Activated naive CD8-positive, alpha-beta T cell treated with anti-CD3 and anti-CD28 coated beads for 36 hours (primary cell): ENCODE results near the gene TMC1. TPM values are rescaled to one million over a fixed set of nuclear protein-coding genes. Genes with fewer than 3 reads are reported as not detected.

Experiments
- DNase-seq: peaks from one replicate; pipeline ENCODE4 v3.0.0; 2021
- H3K27ac Mint-ChIP-seq: one replicate; pipeline ENCODE4 v1.8.0; 2022; ENCODE audit warnings: mild to moderate bottlenecking, moderate library complexity, mixed read lengths
- H3K27me3 Mint-ChIP-seq: one replicate; pipeline ENCODE4 v1.8.0; 2022; ENCODE audit warnings: mild to moderate bottlenecking, mixed read lengths
- H3K36me3 Mint-ChIP-seq: one replicate; pipeline ENCODE4 v1.8.0; 2021; ENCODE audit warnings: mild to moderate bottlenecking, mixed read lengths
- H3K4me1 Mint-ChIP-seq: one replicate; pipeline ENCODE4 v1.8.0; 2021; ENCODE audit warnings: mixed read lengths
- H3K4me3 Mint-ChIP-seq: one replicate; pipeline ENCODE4 v1.8.0; 2022; ENCODE audit warnings: mild to moderate bottlenecking, moderate library complexity, mixed read lengths
- H3K9me3 Mint-ChIP-seq: one replicate; pipeline ENCODE4 v1.8.0; 2022; ENCODE audit warnings: mixed read lengths
- total RNA-seq, 2 experiments: library from RNA; stranded (reverse); gene quantifications; one replicate each; pipeline ENCODE4 v1.2.3, GENCODE V29; 2021

Gene TMC1
- total RNA-seq, 2 experiments from 2014 or later, result not detected

DNA sequence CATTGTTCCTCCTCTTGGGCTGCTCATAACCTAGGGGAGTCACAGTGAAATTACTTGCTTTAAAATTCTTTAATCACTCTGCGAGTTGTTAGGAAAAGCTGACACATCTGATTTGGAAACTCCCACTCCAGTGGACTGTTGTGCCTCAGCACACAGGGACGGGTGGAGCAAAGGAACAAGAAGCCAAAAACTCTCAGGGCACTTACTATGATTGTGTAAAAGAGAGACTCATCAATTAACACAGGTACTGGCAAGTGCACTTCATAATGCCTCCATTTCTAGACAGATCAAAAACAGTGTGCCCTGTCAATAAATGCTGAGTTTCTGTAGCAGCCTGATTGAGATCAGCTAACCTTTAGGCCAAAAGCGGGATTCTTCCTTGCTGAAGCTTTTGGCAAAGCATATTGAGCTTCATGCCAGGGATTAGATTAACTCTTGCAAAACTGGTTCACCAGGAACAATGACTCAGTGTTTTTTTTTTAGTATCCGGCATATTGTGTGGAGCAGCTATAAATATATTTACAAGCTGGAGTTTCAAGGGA lies 55.9 kb downstream of the TMC1 start:
- no peaks in the 10 kb centered on the region for H3K9me3 Mint-ChIP-seq
- no peak overlapping the region for H3K4me3 Mint-ChIP-seq

GRCh38 chr9:72579190-72579589 lies 57.8 kb downstream of the TMC1 start:
- no peaks in the 10 kb centered on the region for H3K27me3 Mint-ChIP-seq
- no peak overlapping the region for H3K4me3 Mint-ChIP-seq
- peaks cover 14% of the 10 kb centered on the region for H3K4me1 Mint-ChIP-seq
- H3K36me3 Mint-ChIP-seq, result no peaks in the 10 kb centered on the region
- DNase-seq, result no peak
- H3K27ac Mint-ChIP-seq, result no peak overlapping the region
- no peaks in the 10 kb centered on the region for H3K9me3 Mint-ChIP-seq

More for the DNA sequence above, 55.9 kb downstream of the TMC1 start:
- Mint-ChIP-seq H3K36me3 (no peaks in the 10 kb centered on the region), H3K27ac (no peak overlapping the region), H3K27me3 (no peaks in the 10 kb centered on the region), H3K4me1 (peaks cover 8% of the 10 kb centered on the region)
- no peak for DNase-seq

DNA sequence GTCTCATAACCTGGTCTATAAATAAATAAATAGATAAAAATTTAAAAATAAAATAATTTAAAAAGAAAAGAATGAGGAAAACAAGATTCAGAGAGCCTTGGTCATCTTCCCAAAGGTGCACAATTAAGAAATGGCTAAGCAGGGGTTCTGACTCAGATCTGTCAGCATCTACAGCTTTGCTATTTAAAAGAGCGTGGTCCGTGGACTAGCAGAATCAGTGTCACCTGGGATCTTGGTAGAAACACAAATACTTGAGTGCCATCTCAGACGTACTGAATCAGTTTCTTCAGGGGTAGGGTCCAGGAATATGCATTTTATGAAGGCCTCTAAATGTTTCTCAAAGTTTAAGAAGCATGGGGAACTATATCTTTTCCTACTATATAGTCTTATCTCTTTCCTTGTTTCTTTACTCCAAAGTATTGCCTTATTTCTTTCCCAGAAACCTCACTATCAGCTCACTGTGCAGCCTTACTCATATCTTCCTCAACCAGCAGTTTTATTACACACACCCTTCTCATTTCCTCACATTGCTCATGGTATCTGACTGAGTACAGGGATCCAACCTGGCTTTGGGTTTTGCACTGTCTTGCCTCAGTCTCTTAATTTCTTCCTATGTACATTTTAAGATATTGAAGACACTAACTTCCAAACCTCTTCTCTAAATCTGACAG lies 58.6 kb downstream of the TMC1 start:
- Mint-ChIP-seq H3K27me3 (no peaks in the 10 kb centered on the region), H3K4me1 (peaks cover 9% of the 10 kb centered on the region), H3K36me3 (no peaks in the 10 kb centered on the region), H3K27ac (no peak overlapping the region), H3K9me3 (no peaks in the 10 kb centered on the region), H3K4me3 (no peak overlapping the region)
- DNase-seq, result no peak

GRCh38 chr9:72581694-72582093 lies 60.3 kb downstream of the TMC1 start:
- Mint-ChIP-seq H3K4me3 (no peak overlapping the region), H3K36me3 (no peaks in the 10 kb centered on the region), H3K9me3 (no peaks in the 10 kb centered on the region), H3K4me1 (peaks cover 16% of the 10 kb centered on the region), H3K27me3 (no peaks in the 10 kb centered on the region), H3K27ac (no peak overlapping the region)
- no peak for DNase-seq

GRCh38 chr9:72583370-72583769 lies 62.0 kb downstream of the TMC1 start:
- H3K36me3 Mint-ChIP-seq, result no peaks in the 10 kb centered on the region
- H3K9me3 Mint-ChIP-seq, result no peaks in the 10 kb centered on the region
- H3K27ac Mint-ChIP-seq, result no peak overlapping the region
- H3K4me3 Mint-ChIP-seq, result no peak overlapping the region
- peaks cover 17% of the 10 kb centered on the region for H3K4me1 Mint-ChIP-seq
- DNase-seq, result no peak
- H3K27me3 Mint-ChIP-seq, result no peaks in the 10 kb centered on the region

DNA sequence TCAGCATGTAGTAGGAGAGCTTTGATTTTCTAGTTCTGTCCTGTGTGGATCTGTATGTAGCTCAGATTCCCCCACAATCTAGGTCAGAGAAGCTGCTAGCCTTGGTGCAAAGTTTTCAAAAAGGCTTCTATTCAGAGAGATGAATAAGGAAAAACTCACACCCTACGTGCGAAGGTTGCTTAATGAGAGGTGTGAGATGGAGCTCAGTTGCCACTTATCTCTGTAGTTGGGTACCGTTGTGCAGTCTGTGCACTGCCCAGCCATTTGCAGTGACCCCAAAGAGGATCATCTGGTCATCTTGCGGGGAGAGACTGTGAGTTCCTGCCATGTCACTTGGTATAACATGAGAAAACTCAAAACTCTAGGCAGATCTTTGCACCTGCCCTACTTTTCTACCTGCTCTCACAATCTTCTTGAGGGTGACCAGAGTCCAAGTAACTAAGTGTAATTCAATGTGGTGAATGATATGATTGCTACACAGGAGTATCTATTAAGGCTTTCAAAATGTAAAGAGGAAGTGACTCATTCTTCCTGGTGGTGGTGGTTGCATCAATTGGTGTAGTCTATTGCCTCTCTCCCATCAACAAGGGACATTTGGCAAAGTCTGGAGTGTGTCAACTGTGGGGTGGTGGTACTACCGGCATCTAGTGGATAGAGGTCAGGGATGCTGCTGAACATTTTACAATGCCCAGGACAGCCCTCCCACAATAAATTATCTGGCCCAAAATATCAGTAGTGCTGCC lies 65.2 kb downstream of the TMC1 start:
- Mint-ChIP-seq H3K27ac (peak overlapping the region; percentile 50), H3K36me3 (no peaks in the 10 kb centered on the region), H3K9me3 (no peaks in the 10 kb centered on the region), H3K4me3 (no peak overlapping the region), H3K4me1 (peaks cover 31% of the 10 kb centered on the region), H3K27me3 (no peaks in the 10 kb centered on the region)
- DNase-seq, result no peak

DNA sequence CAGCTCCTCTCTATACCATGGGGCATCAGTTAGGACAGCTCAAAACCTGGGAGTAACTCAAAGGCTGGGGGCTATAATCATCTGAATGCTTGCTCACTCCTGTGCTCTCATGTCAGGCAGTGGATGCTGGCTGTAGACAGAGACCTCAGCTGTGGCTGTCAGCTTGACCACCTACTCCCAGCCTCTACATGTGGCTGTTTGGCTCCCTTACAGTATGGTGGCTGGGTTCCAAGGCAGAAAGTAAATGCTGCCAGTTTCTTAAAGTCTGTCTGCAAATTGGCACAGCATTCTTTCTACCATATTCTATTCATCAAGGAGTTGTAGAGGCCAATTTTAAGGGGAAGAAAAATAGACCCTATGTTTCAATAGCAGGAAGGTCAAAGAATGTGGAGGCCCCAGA lies 66.9 kb downstream of the TMC1 start:
- no peak for DNase-seq
- Mint-ChIP-seq H3K27me3 (peaks cover 8% of the 10 kb centered on the region), H3K36me3 (no peaks in the 10 kb centered on the region), H3K9me3 (no peaks in the 10 kb centered on the region), H3K4me1 (peaks cover 29% of the 10 kb centered on the region), H3K4me3 (no peak overlapping the region), H3K27ac (no peak overlapping the region)

- peak overlapping the region; percentile 84 for H3K27ac Mint-ChIP-seq
- peaks cover 10% of the 10 kb centered on the region for H3K27me3 Mint-ChIP-seq
- H3K4me3 Mint-ChIP-seq, result peak overlapping the region; percentile 57
Observed at GRCh38 chr9:72589667-72590521, 68.5 kb downstream of the TMC1 start.

GRCh38 chr9:72590824-72591223 lies 69.4 kb downstream of the TMC1 start:
- Mint-ChIP-seq H3K27me3 (peaks cover 11% of the 10 kb centered on the region), H3K4me1 (peaks cover 29% of the 10 kb centered on the region), H3K27ac (no peak overlapping the region), H3K4me3 (no peak overlapping the region), H3K9me3 (no peaks in the 10 kb centered on the region), H3K36me3 (no peaks in the 10 kb centered on the region)
- DNase-seq, result no peak

More at GRCh38 chr9:72589667-72590521, 68.5 kb downstream of the TMC1 start:
- no peak for DNase-seq
- peaks cover 29% of the 10 kb centered on the region for H3K4me1 Mint-ChIP-seq
- no peaks in the 10 kb centered on the region for H3K36me3 Mint-ChIP-seq
- H3K9me3 Mint-ChIP-seq, result no peaks in the 10 kb centered on the region

DNA sequence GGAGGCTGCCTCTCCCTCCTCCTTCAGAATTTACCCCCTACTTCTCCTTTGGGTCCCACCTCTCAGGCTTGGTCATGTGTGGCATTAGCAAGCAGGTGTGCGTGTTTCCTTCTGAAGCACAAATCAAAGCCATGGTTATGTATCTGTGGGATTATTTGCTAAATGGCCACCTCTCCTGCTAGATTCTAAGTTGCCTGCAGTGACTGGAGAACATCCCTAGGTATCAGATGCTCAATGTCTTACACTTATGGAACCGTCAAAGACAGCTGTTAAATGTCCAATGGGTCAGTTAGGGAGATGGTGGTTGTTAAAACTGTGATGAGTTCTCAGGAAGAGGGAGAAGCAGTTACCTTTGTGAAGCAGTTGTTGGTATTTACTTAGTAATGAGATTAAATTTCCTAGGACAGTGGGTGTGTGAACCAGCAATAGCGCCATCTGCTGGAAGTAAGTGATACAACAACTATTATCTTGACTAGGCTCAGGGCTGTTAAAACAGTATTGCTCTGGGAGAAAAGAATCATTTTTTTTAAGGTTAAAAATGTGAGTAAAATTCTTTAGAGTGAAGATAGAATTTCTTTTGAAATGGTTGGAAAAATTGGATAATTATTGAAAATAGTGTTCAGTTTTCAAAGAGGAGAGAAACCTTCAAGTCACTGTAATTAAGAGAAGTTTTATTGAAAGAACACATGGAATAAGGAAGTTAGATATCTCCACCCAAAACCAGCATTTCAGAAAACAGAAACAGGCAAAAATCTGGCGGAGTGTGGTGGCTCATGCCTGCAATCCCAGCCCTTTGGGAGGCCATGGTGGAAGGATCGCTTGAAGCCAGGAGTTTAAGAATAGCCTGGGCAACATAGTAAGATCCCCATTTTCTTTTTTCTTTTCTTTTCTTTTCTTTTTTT lies 71.3 kb downstream of the TMC1 start:
- Mint-ChIP-seq H3K27ac (no peak overlapping the region), H3K36me3 (no peaks in the 10 kb centered on the region), H3K9me3 (no peaks in the 10 kb centered on the region), H3K4me3 (no peak overlapping the region), H3K4me1 (peaks cover 24% of the 10 kb centered on the region), H3K27me3 (peaks cover 11% of the 10 kb centered on the region)
- no peak for DNase-seq

- DNase-seq, result no peak
Observed at GRCh38 chr9:72596451-72597180, 75.2 kb downstream of the TMC1 start.

GRCh38 chr9:72597181-72597517 lies 75.7 kb downstream of the TMC1 start:
- DNase-seq, result no peak
- no peak overlapping the region for H3K27ac Mint-ChIP-seq
- H3K36me3 Mint-ChIP-seq, result no peaks in the 10 kb centered on the region
- H3K9me3 Mint-ChIP-seq, result no peaks in the 10 kb centered on the region
- H3K4me1 Mint-ChIP-seq, result peaks cover 8% of the 10 kb centered on the region
- no peak overlapping the region for H3K4me3 Mint-ChIP-seq
- H3K27me3 Mint-ChIP-seq, result peaks cover 10% of the 10 kb centered on the region

More at GRCh38 chr9:72596451-72597180, 75.2 kb downstream of the TMC1 start:
- Mint-ChIP-seq H3K27me3 (peaks cover 11% of the 10 kb centered on the region), H3K4me3 (no peak overlapping the region), H3K4me1 (peaks cover 9% of the 10 kb centered on the region), H3K9me3 (no peaks in the 10 kb centered on the region), H3K36me3 (no peaks in the 10 kb centered on the region), H3K27ac (no peak overlapping the region)

DNA sequence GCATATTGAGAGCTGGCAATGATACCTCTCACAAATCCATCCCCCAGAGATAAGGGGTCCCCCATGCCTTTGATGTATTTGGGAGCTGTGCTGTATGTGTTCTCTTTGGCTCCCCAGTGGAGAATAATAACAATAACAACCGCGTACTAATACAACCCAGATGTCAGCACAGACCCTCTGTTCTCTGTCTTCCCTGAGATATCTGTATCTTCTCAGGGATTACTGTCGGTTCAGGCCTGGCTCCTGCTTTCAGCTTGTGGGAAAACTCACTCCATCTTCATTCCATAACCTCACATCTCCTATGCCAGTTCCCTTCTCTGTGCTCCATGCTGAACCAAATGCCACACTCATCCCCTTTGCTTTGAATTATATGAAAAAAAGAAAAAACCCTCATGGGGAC lies 76.2 kb downstream of the TMC1 start:
- H3K36me3 Mint-ChIP-seq, result no peaks in the 10 kb centered on the region
- no peak overlapping the region for H3K4me3 Mint-ChIP-seq
- DNase-seq, result no peak
- peaks cover 7% of the 10 kb centered on the region for H3K4me1 Mint-ChIP-seq
- peaks cover 7% of the 10 kb centered on the region for H3K27me3 Mint-ChIP-seq
- H3K9me3 Mint-ChIP-seq, result no peaks in the 10 kb centered on the region
- no peak overlapping the region for H3K27ac Mint-ChIP-seq

DNA sequence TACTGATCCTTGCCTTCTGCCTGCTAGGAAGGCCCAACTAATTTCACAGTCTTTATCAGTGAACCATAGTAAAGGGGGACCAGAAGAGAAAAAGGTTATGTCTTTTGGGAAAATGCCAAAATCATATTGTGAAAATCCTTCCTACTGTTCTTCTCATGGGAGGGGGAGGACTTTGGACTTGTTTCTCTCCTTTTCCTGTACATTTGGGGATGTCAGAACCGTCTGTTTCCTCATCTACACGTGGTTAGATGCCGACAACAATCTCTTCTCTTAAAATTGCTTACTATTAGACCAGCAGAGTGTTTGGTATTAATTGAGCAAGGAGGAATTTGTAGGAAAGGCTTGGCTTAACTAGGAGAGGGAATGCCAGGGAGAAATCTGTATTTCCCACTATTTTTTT lies 77.2 kb downstream of the TMC1 start:
- H3K9me3 Mint-ChIP-seq, result no peaks in the 10 kb centered on the region
- no peak overlapping the region for H3K4me3 Mint-ChIP-seq
- H3K27me3 Mint-ChIP-seq, result peaks cover 3% of the 10 kb centered on the region
- no peaks in the 10 kb centered on the region for H3K36me3 Mint-ChIP-seq
- H3K27ac Mint-ChIP-seq, result no peak overlapping the region
- H3K4me1 Mint-ChIP-seq, result peaks cover 6% of the 10 kb centered on the region
- no peak for DNase-seq
